Activated T-cell treated with anti-CD3 and anti-CD28 coated beads, Interleukin-2, amount 50 U/mL, for 48 hours (primary cell): ENCODE measurements around the gene LSP1.
"Not testable (repeated sequence)": the region's sequence is repeated elsewhere in the genome, so short reads cannot be mapped to it uniquely, and the experiment has no call there.

Source experiments
- DNase-seq, 2 experiments: peaks; one replicate each; pipeline ENCODE4 v3.0.0-alpha.2; 2020

Gene LSP1

GRCh38 chr11:1864831-1865665 is 12.2 kb downstream of the LSP1 start:
- DNase-seq = no peak

DNA sequence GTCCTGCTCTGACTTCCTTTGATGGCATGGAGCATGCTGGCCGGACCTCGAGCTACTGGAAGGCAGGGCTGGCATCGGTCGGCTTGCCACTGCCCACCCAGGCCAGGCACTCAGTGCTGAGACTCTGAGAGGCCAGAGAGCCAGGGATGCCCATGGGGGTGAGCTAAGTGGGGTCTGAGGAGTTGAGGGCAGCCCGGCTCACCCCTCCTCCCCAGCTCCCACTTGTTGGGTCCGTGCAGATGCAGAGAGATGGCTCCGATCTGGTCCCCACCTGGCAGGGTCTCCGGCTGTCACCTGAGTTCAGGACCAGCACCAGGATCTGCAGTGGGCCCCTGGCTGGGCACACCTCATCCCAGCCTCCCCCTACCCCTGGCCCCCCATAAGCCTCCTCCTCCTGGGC is 13.3 kb downstream of the LSP1 start:
- DNase-seq = no peak

- DNase-seq = no peak
Observed at GRCh38 chr11:1866776-1867175, 13.9 kb downstream of the LSP1 start.

DNA sequence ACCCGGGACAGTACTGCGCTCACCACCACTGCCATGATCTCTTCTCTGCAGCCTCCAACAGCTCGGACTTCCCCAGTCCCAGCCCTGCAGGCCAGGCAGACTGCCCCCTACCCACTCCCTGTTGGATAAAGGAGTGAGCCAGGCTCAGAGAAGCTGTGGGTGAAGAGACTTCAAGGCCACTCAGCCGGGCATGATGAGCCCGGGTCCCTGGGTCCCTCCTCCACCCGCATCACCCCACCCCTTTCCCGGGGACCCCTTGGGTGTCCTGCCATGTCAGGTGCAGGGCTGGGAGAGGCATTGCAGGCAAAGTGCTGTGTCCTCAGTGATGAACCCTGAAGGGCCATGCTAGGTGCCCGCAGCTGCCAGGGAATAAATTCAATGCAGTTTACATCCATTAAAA is 14.5 kb downstream of the LSP1 start:
- no peak for DNase-seq

DNA sequence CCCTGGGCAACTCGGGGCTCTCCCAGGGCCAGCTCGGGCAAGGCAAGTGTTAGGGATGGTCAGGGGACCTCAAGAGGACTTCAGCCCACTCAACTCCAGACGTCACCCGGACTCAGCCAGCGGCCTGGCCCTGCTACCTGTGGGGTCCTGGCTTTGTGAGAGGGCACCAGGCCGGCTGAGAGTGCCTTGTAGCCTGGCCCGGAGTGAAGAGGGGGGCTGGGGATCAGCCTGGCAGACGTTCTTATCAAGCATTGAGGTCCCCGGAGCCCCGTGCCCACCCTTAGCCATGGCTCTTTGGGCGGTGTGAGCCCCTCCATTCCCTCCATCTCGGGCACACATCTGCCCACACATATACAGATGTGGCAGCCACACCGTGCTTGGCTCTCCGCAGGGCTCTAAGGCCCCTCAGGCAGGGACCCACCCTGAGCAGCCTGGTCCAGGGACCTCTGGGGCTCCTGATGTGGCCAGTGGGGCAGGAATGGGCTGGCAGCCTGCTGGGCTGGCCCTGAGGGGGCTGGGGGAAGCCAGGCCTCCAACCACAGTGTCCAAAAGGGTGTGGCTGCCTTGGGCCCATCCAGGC is 15.3 kb downstream of the LSP1 start:
- no peak for DNase-seq

- no peak for DNase-seq
Observed at GRCh38 chr11:1868636-1869291, 15.9 kb downstream of the LSP1 start.

- no peak for DNase-seq
Observed at GRCh38 chr11:1869427-1870325, 16.8 kb downstream of the LSP1 start.

GRCh38 chr11:1870326-1870696 is 17.4 kb downstream of the LSP1 start:
- DNase-seq = no peak

GRCh38 chr11:1870721-1871466 is 18.0 kb downstream of the LSP1 start:
- DNase-seq = peak in 1 of 2 experiments; percentile 61

DNA sequence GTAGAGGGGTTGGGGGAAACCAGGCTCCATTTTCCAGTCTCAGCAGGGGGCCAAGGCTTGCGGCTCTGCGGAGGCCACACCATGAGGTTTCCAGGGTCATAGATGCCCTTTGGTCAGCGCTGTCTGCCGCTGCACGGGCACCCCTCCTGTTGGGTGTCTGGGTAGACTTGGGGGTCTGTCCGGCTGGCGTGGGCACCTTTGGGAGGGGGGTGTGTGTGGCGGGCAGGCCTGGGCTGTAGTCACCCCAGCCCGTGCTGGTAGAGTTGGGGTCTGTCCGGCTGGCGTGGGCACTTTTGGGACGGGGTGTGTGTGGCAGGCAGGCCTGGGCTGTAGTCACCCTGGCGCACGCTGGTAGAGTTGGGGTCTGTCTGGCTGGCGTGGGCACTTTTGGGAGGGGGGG is 18.6 kb downstream of the LSP1 start:
- DNase-seq = no peak

DNA sequence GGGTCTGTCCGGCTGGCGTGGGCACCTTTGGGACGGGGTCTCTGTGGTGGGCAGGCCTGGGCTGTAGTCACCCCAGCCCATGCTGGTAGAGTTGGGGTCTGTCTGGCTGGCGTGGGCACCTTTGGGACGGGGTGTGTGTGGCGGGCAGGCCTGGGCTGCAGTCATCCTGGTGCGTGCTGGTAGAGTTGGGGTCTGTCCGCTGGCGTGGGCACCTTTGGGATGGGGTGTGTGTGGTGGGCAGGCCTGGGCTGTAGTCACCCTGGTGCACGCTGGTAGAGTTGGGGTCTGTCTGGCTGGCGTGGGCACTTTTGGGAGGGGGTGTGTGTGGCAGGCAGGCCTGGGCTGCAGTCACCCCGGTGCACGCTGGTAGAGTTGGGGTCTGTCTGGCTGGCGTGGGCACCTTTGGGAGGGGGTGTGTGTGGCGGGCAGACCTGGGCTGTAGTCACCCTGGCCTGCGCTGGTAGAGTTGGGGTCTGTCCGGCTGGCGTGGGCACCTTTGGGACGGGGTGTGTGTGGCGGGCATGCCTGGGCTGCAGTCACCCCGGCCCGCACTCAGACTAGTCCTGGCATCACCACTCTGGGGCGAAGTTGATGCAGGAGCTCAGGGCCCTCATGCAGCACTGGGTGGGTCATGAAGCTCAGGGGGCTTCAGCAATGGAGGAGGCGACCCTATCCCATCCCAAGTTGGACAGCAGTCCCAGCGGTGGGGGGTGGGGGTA is 19.5 kb downstream of the LSP1 start:
- DNase-seq = no peak

GRCh38 chr11:1873048-1873812 is 20.3 kb downstream of the LSP1 start:
- no peak for DNase-seq

DNA sequence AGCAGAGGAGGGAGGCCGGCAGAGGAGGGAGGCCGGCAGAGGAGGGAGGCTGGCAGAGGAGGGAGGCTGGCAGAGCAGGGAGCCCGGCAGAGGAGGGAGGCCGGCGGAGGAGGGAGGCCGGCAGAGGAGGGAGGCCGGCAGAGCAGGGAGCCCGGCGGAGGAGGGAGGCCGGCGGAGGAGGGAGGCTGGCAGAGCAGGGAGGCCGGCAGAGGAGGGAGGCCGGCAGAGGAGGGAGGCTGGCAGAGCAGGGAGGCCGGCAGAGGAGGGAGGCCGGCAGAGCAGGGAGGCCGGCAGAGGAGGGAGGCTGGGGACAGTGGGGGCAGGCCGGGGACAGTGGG is 20.9 kb downstream of the LSP1 start:
- DNase-seq = not testable (repeated sequence)

DNA sequence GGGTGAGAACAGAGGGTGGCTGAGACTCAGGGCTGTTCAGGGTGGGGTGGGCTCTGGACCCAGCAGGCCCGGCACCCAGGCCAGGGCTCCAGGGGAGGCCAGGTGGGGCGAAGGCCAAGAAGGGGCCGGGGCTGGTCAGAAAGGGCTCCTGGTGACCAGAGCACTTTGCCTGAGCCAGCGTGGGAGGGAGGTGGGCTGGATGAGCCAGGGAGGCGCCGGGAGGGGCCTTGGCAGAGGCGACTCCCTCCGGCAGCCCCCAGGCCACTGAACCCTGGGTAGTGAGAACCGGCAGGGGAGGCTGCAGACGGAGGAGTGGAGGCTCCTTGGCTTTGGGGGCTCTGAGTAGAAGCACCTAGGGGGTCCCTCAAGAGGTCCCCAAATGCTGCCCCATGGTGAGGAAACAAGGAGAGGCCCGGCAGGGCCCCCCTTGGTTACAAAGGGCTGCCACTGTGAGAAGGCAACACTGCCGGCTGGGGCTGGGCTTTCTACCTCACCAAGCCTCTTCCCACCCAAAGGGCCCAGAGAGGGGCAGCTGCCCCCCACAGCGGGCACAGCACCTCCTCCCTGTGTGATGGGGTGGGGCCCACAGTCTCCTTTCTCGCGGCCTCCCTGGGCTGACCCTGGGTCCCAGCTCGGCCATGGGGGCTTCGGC is 21.7 kb downstream of the LSP1 start:
- DNase-seq = not testable (repeated sequence)

DNA sequence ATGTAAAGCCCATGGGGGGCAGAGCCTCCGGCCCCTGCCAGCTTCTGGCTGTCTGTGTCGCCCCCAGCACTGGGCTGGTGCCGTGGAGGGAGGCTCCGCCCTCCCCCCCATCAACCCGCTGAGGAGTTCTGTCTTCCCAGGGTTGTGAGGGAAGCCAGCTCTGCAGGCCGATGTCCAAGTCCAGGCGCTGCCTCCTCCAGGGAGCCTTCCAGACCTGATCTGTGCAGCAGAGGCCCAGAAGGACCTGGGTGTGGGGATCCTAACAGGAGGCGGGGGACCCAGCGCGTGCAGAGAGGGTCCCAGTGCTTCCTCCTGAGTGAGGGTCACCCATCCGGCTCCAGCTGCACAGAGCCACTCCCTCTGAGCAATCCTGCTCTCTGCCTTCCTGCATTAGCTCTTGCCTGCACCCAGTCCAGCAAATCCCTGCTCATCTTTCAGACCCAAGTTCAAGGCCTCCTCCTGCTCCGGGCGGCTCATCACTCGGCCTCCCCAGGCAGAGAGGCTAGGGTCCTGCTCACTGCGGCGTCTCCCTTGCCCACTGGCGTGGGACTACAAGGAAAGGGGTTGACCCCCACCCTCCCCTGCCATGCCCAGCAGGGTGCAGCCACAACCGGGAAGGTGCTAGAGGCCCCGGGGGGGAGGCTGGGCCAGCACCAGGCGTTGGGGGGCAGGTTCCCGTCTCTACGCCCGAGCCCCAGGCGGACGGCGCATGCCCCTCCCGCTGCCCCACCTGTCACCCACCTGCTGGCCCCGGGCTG is 22.4 kb downstream of the LSP1 start:
- no peak for DNase-seq

DNA sequence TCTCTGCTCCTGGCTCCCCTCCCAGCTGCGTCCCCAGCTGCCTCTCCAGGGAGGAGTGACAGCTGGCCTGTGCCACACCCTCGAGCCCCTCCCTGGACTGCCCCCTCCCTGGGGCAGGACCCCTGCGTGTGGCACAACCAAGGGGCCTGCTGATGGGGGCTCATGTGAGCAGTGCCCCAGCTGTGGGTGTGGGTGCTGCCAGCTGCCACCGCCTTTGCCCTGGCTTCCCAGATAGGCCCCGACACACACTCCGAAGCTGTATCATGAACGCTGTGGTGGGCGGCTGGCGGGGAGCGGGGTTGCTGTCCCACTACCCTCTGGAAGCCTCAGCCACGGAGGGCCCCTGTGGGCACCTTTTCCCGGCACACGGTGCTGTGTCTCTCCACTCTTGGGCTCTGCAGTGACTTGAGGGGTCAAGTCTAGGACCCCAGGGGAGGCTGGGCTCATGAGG is 23.0 kb downstream of the LSP1 start:
- not testable (repeated sequence) for DNase-seq

GRCh38 chr11:1876361-1877063 is 23.6 kb downstream of the LSP1 start:
- DNase-seq = peak in 1 of 2 experiments; percentile 41

DNA sequence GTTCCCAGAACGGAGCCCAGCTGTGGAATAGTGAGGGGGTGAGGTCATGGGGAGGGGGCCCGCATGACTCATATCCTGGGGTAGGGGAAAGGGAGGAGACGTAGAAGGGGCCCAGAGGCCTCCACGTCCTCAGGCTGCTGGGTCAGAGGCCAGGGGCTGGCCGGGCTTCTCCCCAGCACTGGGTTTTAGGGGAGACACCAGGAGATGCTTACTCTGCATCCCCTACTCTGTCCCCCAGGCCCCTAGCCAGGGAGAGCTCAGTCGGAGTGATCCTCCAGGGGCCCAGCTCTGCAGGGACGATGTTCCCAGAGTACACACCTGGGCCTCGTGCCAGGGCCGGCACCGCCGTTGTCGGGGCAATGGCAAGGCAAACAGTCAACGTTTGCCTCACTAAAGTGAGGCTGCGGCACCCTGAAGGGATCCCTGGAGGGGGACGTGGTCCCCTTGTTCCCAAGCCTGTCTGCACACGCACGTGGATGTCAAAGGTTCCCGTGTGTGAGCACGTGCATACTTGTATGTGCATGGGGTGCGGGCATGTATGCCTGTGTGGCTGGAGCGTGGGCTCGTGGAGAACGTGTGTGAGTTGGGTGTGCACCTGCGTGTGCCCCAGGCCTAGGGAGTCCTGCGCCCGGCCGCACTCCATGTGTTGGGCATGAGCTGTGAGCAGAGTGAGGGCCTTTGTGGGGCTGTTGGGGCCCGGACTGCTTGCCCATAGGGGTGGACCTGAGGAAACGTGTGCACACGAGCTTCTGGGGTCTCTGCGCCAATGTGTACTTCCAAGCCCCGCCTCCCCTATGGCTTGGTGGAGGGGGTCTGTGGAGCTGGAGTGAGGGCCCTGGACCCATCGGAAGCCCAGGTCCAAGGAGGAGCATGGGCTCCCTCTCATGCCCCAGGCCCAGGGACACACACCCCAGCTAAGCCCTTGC is 24.6 kb downstream of the LSP1 start:
- peak in 1 of 2 experiments; percentile 19 for DNase-seq
